ENCODE results near the gene HYAL3.
"Not testable (repeated sequence)": the region's sequence is repeated elsewhere in the genome, so short reads cannot be mapped to it uniquely, and the experiment has no call there.

The HYAL3 gene

GRCh38 chr3:50288387-50289007, 10.7 kb downstream of the HYAL3 start:
- in situ Hi-C loops (cut with HindIII; ENCODE audit: low pct_unique_long_range_greater_than_20kb, low sequenced_read_pairs), result no loop called here
- TF ChIP-seq JUND (IDR thresholded peaks at IDR 0.05; ENCODE audit: low read depth), result no peak
- DNase-seq (ENCODE audit: low read depth in 1 of 2, low spot score in 1 of 2), result no peak

DNA sequence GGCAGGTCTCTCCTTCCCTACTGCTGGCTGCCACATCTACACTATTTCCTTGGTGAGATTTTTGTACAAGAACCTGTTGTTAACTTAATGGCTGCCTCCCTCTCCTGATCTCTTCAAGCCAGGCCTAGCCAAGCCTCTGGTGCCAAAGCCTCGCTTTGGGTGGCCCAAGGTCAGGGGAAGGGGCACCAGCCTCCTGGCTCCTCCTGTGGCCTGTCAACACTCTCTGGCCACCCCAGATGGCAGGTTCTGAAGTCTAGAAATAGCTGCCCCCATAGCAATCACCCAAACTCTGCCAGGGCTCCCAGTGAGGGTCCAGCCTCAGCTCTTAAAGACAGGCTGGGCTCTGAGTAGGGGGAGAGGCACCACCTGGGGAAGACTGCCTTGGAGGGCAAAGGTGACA, 11.9 kb downstream of the HYAL3 start:
- no peak for DNase-seq (ENCODE audit: low read depth in 1 of 2, low spot score in 1 of 2)
- TF ChIP-seq JUND (IDR thresholded peaks at IDR 0.05; ENCODE audit: low read depth), result no peak
- in situ Hi-C loops (cut with HindIII; ENCODE audit: low pct_unique_long_range_greater_than_20kb, low sequenced_read_pairs), result no loop called here

DNA sequence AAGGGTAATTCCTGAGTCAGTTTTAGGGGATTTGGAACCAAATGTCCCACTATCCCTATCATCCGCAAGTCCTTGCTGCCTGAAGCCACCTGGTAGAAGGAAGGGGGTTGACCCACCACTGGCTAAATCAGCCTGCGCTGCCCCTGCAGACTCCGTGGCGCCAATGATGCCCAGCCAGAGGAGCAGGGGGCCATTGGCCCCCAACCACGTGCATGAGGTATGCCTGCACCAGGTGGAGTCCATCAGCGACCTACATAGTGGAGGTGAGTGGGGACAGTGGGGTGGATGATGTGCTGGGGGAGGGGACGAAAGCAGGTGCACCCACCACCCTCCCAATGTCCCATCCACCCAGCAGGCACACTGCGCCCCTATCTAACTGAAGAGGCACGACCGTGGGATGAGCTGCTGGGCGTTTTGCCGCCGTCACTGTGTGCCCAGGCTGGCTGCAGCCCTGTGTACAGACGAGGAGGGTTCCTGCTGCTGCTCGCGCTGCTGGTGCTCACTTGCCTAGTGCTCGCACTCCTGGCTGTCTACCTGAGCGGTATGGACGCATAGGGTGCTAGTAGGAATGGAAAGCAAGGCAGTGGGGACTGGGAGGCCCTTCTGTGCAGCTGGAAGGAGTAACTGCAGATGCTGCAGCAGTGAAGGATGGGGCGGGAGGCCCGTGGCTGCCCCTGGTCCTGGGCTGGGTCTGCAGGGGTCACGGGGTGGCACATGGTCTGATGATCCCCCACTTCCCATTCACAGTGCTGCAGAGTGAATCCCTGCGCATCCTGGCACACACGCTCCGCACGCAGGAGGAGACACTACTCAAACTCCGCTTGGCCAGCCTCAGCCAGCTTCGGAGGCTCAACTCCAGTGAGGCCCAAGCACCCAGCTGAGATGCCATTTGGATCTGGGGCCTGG, 12.6 kb downstream of the HYAL3 start:
- in situ Hi-C loops (cut with HindIII; ENCODE audit: low pct_unique_long_range_greater_than_20kb, low sequenced_read_pairs), result no loop called here
- TF ChIP-seq JUND (IDR thresholded peaks at IDR 0.05; ENCODE audit: low read depth), result no peak
- no peak for DNase-seq (ENCODE audit: low read depth in 1 of 2, low spot score in 1 of 2)

DNA sequence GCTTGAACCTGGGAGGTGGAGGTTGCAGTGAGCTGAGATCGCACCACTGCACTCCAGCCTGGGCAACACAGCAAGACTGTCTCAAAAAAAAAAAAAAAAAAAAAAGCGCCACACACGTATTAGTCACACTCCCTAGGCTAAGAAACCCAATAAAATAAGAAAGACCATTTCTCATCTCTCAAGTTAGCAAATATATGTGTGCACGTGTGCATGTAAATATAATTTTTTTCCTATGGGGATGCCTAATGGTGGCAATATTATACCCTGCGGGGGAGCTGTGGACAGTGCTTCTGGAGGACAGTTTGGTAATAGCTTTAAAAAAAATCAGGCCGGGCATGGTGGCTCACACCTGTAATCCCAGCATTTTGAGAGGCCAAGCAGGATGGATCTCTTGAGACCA, 15.1 kb downstream of the HYAL3 start:
- DNase-seq (ENCODE audit: low read depth in 1 of 2, low spot score in 1 of 2); in situ Hi-C loops (cut with HindIII; ENCODE audit: low pct_unique_long_range_greater_than_20kb, low sequenced_read_pairs): not testable (repeated sequence)

DNA sequence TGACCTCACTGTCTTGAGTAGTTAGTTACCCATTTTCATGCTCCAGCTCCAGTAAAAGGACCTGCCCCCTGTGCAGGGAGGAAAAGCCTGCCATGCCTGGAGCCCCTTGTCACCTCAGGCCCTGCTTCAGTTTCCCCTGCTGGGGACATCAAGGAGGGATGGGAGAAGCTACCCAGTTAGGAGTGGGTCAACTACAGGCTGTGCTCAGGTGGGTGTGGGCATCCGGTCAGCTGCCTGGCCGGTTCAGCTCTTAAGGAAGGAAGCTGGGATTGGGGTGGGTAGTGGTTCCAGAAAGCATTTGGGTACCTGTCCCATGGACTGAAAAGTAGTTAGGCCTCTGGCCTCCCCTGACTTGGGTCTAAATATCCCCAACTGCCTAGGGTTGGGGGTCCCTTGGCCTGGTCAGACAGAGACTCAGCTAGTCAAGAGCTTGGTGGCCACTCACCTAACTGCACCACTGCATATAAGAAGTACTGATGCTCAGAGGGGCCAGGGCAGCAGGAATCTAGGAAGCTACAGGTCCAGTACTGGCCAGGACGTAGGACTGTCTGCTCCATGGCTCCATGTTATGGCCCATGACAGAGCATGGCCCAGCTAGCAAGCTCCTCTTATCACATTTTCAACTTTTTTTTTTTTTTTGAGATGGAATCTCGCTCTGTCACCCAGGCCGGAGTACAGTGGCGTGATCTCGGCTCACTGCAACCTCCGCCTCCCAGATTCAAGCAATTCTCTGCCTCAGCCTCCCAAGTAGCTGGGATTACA, 19.8 kb downstream of the HYAL3 start:
- DNase-seq (ENCODE audit: low read depth in 1 of 2, low spot score in 1 of 2), result no peak
- TF ChIP-seq JUND (IDR thresholded peaks at IDR 0.05; ENCODE audit: low read depth), result no peak
- in situ Hi-C loops (cut with HindIII; ENCODE audit: low pct_unique_long_range_greater_than_20kb, low sequenced_read_pairs), result no loop called here

DNA sequence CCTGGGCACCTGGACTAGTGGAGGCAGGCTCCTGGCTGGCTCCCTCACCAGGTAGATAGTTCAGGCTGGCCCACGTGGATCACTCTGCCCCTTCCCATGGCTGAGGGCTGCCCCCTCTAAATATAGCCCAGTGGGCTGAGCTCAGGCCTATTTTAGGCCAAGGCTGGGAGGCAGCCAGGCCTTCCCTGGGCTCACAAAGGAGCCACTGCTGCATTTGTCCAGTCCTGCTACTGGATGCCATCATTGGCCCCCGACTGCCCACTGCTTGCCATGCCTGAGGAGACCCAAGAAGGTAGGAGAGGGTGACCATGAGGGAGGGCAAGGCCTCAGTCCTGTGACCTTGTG, 20.4 kb downstream of the HYAL3 start, which contains the start of gene LSMEM2:
LSMEM2 (plus strand) TSS at position 208 of the 345 bp plus-strand sequence; CDS start at position 235, 27 bp downstream.
- in situ Hi-C loops (cut with HindIII; ENCODE audit: low pct_unique_long_range_greater_than_20kb, low sequenced_read_pairs), result no loop called here
- no peak for DNase-seq (ENCODE audit: low read depth in 1 of 2, low spot score in 1 of 2)
- TF ChIP-seq JUND (IDR thresholded peaks at IDR 0.05; ENCODE audit: low read depth), result no peak

GRCh38 chr3:50278123-50278879, 20.9 kb downstream of the HYAL3 start:
- DNase-seq (ENCODE audit: low read depth in 1 of 2, low spot score in 1 of 2), result no peak
- in situ Hi-C loops (cut with HindIII; ENCODE audit: low pct_unique_long_range_greater_than_20kb, low sequenced_read_pairs), result no loop called here
- no peak for TF ChIP-seq JUND (IDR thresholded peaks at IDR 0.05; ENCODE audit: low read depth)

- TF ChIP-seq JUND (IDR thresholded peaks at IDR 0.05; ENCODE audit: low read depth), result no peak
- DNase-seq (ENCODE audit: low read depth in 1 of 2, low spot score in 1 of 2), result no peak
- in situ Hi-C loops (cut with HindIII; ENCODE audit: low pct_unique_long_range_greater_than_20kb, low sequenced_read_pairs), result no loop called here
Measured at GRCh38 chr3:50276762-50277101, 22.5 kb downstream of the HYAL3 start.

DNA sequence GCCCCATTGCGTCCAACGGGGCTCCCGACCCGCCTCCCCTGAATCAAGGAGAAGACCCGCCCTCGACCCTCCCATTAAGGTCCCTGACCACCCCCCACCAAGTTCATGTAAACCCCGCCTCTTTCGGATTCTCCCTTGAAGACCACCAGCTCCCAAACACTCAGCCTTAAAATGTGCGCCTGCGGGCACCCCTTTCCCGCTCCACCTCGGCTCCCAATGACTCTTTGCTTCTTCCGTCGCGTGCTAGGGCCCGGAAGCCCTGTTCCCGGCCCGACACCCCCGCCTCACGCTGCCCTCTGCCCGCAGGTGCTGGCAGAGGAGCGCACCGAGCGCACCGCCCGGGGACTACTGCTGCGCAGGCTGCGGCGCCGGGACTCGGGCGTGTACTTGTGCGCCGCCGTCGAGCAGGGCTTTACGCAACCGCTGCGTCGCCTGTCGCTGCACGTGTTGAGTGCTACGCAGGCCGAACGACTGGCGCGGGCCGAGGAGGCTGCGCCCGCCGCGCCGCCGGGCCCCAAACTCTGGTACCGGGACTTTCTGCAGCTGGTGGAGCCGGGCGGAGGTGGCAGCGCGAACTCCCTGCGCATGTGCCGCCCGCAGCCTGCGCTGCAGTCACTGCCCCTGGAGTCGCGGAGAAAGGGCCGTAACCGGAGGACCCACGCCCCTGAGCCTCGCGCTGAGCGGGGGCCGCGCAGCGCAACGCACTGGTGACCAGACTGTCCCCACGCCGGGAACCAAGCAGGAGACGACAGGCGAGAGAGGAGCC, 23.0 kb downstream of the HYAL3 start:
- in situ Hi-C loops (cut with HindIII; ENCODE audit: low pct_unique_long_range_greater_than_20kb, low sequenced_read_pairs), result no loop called here
- TF ChIP-seq JUND (IDR thresholded peaks at IDR 0.05; ENCODE audit: low read depth), result no peak
- DNase-seq (ENCODE audit: low read depth in 1 of 2, low spot score in 1 of 2), result no peak

DNA sequence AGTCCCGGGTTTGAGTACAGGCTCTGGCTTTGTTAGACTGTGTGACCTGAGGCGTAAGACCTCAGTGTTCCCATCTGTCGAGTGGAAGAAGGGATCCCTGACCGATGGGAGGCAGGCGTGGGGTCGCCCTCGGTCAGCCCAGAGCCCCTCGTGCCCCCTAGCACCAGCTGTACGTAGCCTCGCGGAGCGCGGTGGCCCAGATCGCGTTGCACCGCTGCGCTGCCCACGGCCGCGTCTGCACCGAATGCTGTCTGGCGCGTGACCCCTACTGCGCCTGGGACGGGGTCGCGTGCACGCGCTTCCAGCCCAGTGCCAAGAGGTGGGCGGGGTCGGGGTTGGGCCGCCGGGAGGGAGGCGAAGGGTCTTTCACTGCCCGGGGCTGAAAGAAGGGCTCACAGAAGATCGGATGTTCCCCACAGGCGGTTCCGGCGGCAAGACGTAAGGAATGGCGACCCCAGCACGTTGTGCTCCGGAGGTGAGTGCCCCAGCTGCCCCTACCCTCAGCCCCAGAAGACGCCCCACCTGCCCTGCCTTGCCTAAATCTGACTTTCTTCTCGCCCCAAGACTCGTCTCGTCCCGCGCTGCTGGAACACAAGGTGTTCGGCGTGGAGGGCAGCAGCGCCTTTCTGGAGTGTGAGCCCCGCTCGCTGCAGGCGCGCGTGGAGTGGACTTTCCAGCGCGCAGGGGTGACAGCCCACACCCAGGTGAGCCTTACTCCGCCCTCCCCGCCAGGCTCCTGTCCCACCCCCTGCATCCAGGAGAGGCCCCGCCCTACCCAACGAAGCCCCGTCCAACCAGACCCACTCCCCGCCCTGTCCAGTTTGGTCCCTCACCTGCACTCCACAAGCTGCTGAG, 23.8 kb downstream of the HYAL3 start:
- no peak for DNase-seq (ENCODE audit: low read depth in 1 of 2, low spot score in 1 of 2)
- TF ChIP-seq JUND (IDR thresholded peaks at IDR 0.05; ENCODE audit: low read depth), result no peak
- in situ Hi-C loops (cut with HindIII; ENCODE audit: low pct_unique_long_range_greater_than_20kb, low sequenced_read_pairs), result no loop called here
